HFFc6 (cell line): ENCODE measurements around the gene DNMT1. TPM values are rescaled to one million over a fixed set of nuclear protein-coding genes. Genes with fewer than 3 reads are reported as not detected.
A peak's percentile ranks its signal among the peaks of the same experiment; 100 is the strongest.
"Not testable (repeated sequence)": the region's sequence is repeated elsewhere in the genome, so short reads cannot be mapped to it uniquely, and the experiment has no call there.

Source experiments
- DNase-seq: peaks from one replicate; pipeline ENCODE4 v3.0.0-alpha.2; 2018
- H3K27ac Mint-ChIP-seq: 2 replicates; pipeline ENCODE4 v1.8.0; 2020; ENCODE audit warnings: mild to moderate bottlenecking, mixed read lengths
- H3K27me3 Mint-ChIP-seq: 2 replicates; pipeline ENCODE4 v1.8.0; 2021; ENCODE audit warnings: mild to moderate bottlenecking, moderate library complexity, mixed read lengths; ENCODE audit not compliant: insufficient read depth
- H3K36me3 Mint-ChIP-seq: 2 replicates; pipeline ENCODE4 v1.8.0; 2021; ENCODE audit warnings: low read depth, mixed read lengths
- H3K4me1 Mint-ChIP-seq: 2 replicates; pipeline ENCODE4 v1.8.0; 2020; ENCODE audit warnings: low read depth, mixed read lengths
- H3K4me3 Mint-ChIP-seq: 2 replicates; pipeline ENCODE4 v1.8.0; 2020; ENCODE audit warnings: mild to moderate bottlenecking, moderate library complexity, mixed read lengths
- H3K9me3 Mint-ChIP-seq: 2 replicates; pipeline ENCODE4 v1.8.0; 2020; ENCODE audit warnings: mild to moderate bottlenecking, mixed read lengths
- total RNA-seq, 6 experiments: library from RNA; stranded (reverse); fragmentation: NEBNext Ultra II Directional; extraction: Animal tissue kit (Norgen Biotek cat#: 25700); gene quantifications; 2 replicates in 1 of 6; 3 replicates in 5 of 6; pipeline ENCODE4 v1.2.3, GENCODE V29; 2021
- TF ChIP-seq, protein P1 (sequence below): fragments of 200-600 bp; sonication (generic); IDR thresholded peaks from 2 replicates; pipeline ENCODE4 v1.5.0; 2021; ENCODE audit warnings: antibody characterized with exemption, mild to moderate bottlenecking

DNMT1 gene
- total RNA-seq, 6 experiments from 2014 or later = 74.5 to 135 (median 125) TPM

DNA sequence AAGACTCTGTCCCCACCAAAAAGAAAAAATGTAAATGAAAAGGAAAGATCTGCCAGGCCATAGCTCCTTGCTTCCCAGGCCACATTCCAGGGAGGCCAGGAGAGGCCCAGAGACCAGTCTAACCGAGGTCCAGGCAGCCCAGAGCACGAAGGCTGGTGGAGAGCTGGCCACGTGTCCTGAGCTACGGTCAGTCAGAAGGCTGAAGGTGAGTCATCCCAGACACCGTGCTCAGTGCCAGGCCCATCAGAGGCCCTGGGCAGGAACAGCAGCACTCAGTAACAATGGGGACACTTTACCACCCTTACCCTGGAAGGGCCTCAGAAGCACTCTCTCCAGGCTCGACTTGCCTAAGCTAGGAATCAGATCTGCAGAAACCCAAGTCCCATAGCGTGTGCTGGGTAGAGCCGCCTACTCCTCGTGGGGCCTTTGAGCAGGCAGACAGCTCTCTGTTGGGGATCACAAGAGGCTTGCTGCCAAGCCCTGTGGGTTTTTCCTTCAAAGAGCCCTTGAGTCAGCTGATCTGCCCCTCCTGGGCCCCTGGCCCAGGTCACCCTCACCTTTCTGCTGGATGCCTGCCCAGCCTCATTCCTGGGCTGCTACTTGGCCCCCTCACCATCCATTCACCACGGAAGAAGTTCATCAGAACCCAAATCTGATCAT, 11.6 kb upstream of the DNMT1 start:
- Mint-ChIP-seq H3K27me3 (no peaks in the 10 kb centered on the region; the same call in 1 of the 2 replicates), H3K9me3 (no peaks in the 10 kb centered on the region), H3K4me3 (no peak overlapping the region), H3K36me3 (no peaks in the 10 kb centered on the region), H3K4me1 (peaks cover 20% of the 10 kb centered on the region), H3K27ac (peak overlapping the region; percentile 63)
- DNase-seq = peak; percentile 33
- TF ChIP-seq, protein P1, sequence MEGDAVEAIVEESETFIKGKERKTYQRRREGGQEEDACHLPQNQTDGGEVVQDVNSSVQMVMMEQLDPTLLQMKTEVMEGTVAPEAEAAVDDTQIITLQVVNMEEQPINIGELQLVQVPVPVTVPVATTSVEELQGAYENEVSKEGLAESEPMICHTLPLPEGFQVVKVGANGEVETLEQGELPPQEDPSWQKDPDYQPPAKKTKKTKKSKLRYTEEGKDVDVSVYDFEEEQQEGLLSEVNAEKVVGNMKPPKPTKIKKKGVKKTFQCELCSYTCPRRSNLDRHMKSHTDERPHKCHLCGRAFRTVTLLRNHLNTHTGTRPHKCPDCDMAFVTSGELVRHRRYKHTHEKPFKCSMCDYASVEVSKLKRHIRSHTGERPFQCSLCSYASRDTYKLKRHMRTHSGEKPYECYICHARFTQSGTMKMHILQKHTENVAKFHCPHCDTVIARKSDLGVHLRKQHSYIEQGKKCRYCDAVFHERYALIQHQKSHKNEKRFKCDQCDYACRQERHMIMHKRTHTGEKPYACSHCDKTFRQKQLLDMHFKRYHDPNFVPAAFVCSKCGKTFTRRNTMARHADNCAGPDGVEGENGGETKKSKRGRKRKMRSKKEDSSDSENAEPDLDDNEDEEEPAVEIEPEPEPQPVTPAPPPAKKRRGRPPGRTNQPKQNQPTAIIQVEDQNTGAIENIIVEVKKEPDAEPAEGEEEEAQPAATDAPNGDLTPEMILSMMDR = no peak

DNA sequence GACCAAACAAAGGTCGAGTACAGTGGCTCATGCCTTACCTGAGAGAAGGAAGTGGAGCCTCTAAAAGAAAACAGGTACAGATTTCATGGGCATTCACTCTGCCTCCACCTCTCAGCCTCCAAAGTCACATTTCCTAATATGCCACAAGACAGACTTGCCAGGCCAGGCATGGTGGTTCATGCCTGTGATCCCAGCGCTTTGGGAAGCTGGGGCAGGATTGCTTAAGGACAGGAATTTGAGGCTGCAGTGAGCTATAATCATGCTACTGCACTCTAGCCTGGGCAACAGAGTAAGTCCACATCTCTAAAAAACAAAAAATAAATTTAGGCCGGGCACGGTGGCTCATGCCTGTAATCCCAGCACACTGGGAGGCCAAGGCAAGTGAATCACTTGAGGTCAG, 10.9 kb upstream of the DNMT1 start:
- TF ChIP-seq, protein P1 = no peak
- no peaks in the 10 kb centered on the region for H3K9me3 Mint-ChIP-seq
- no peak for DNase-seq
- H3K27me3 Mint-ChIP-seq = no peaks in the 10 kb centered on the region; the same call in 1 of the 2 replicates
- H3K4me3 Mint-ChIP-seq = no peak overlapping the region
- H3K4me1 Mint-ChIP-seq = peaks cover 20% of the 10 kb centered on the region
- no peaks in the 10 kb centered on the region for H3K36me3 Mint-ChIP-seq
- H3K27ac Mint-ChIP-seq = no peak overlapping the region

DNA sequence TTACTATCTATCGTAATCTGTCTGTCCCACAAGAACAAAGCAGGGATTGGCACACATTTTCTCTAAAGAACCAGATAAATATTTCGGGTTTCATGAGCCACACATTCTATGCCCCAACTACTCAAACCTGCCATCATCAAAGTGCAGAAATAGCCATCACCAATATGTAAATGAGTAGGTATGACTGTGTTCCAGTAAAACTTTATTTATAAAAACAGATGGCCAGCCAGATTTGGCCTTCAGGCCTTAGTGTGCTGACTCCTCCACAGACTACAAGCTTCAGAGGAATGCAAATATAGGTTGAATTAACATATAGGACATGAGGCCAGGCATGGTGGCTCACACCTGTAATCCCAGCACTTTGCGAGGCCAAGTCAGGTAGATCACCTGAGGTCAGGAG, 8.9 kb upstream of the DNMT1 start:
- Mint-ChIP-seq H3K4me3 (no peak overlapping the region), H3K4me1 (peaks cover 18% of the 10 kb centered on the region), H3K27me3 (no peaks in the 10 kb centered on the region; the same call in 1 of the 2 replicates), H3K9me3 (no peaks in the 10 kb centered on the region), H3K27ac (no peak overlapping the region), H3K36me3 (no peaks in the 10 kb centered on the region)
- TF ChIP-seq, protein P1 = no peak
- DNase-seq = no peak

DNA sequence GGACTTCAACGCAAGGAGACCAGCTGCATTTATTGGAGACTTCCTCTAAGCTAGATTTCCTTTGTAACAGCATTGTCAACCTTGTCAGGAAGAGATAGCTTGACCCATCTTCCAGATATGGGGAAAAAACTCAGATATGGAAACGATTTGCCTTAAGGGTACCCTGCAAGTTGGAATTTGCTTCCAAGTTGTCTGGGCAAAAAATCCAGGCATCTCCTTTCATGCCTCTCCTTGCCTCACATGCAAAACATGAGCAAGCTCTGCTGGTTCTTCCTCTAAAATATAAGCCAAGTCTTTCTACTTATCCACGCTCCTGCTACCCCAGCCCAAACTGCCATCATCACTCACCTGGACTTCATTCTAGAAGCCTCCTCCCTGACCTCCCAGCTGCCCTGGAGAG, 6.4 kb upstream of the DNMT1 start:
- H3K27ac Mint-ChIP-seq = no peak overlapping the region
- no peaks in the 10 kb centered on the region for H3K9me3 Mint-ChIP-seq
- H3K4me3 Mint-ChIP-seq = no peak overlapping the region
- DNase-seq = no peak
- peaks cover 10% of the 10 kb centered on the region for H3K4me1 Mint-ChIP-seq
- H3K36me3 Mint-ChIP-seq = no peaks in the 10 kb centered on the region
- no peaks in the 10 kb centered on the region; the same call in none of the 2 replicates for H3K27me3 Mint-ChIP-seq
- TF ChIP-seq, protein P1 = no peak

DNA sequence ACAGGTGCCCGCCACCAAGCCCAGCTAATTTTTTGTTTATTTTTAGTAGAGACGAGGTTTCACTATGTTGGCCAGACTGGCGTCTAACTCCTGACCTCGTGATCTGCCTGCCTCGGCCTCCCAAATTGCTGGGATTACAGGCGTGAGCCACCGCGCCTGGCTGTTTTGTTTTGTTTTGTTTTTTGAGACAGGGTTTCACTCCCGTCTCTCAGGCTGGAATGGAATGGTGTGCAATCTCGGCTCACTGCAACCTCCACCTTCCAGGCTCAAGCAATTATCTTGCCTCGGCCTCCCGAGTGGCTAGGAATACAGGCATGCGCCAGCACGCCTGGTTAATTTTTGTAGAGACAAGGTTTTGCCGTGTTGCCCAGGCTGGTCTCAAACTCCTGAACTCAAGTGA, 5.3 kb upstream of the DNMT1 start:
- not testable (repeated sequence) for H3K27ac Mint-ChIP-seq, H3K4me3 Mint-ChIP-seq, H3K27me3 Mint-ChIP-seq, H3K9me3 Mint-ChIP-seq, H3K4me1 Mint-ChIP-seq, H3K36me3 Mint-ChIP-seq, DNase-seq

DNA sequence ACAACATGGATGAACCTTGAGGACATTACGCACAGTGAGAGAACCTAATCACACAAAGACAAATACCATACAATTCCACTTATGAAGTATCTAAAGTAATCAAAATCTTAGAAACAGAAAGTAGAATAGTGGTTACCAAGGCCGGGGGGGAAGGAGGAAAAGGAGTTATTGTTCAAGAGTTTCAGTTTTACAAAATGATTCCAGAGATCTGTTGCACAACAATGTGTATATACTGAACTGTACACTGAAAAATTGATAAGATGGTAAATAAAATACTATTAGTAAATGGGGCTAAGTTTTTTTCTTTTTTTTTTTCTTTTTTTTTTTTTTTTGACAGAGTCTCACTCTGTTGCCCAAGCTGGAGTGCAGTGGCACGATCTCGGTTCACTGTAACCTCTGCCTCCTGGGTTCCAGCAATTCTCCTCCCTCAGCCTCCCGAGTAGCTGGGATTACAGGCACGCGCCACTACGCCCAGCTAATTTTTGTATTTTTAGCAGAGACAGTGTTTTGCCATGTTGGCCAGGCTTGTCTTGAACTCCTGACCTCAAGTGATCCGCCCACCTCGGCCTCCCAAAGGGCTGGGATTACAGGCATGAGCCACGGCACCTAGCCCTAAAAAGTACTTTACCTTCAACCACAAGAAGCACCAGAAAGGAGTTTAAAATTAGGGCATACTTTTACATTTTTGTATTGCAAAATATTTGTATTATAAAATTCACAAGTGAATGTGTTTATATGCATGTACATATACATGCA, 4.3 kb upstream of the DNMT1 start:
- H3K4me3 Mint-ChIP-seq, H3K4me1 Mint-ChIP-seq, H3K9me3 Mint-ChIP-seq, DNase-seq, H3K27ac Mint-ChIP-seq, H3K27me3 Mint-ChIP-seq, H3K36me3 Mint-ChIP-seq: not testable (repeated sequence)
